Testis (tissue), 3 donors: ENCODE results near the gene DPYSL3. TPM values are rescaled to one million over a fixed set of nuclear protein-coding genes. Genes with fewer than 3 reads are reported as not detected.

ENCODE experiments used
- DNase-seq: peaks from one replicate; pipeline ENCODE4 v3.0.0-alpha.2; 2019
- H3K27ac ChIP-seq, 2 donors: fragments of 200-600 bp; sonication (generic); one replicate each; pipeline ENCODE4 v1.5.1; 2019
- H3K27me3 ChIP-seq: fragments of 200-600 bp; sonication (generic); one replicate; pipeline ENCODE4 v1.5.1; 2019
- H3K36me3 ChIP-seq: fragments of 200-600 bp; sonication (generic); one replicate; pipeline ENCODE4 v1.5.1; 2017; ENCODE audit warnings: low read depth; ENCODE audit errors: missing control alignments
- H3K4me1 ChIP-seq: fragments of 200-600 bp; sonication (generic); one replicate; pipeline ENCODE4 v1.5.1; 2019
- H3K4me3 ChIP-seq, 2 donors: fragments of 200-600 bp; sonication (generic); one replicate each; pipeline ENCODE4 v1.5.1; 2017 to 2019
- H3K9me3 ChIP-seq: fragments of 200-600 bp; sonication (generic); one replicate; pipeline ENCODE4 v1.5.1; 2017
- CTCF ChIP-seq, 3 experiments: fragments of 450-650 bp in 2 of 3; fragments of 200-600 bp in 1 of 3; sonication (generic) in 1 of 3; IDR thresholded peaks; one replicate each; pipeline ENCODE4 v1.5.1; 2016 to 2019; ENCODE audit warnings: antibody characterized with exemption in 3 of 3, mild to moderate bottlenecking in 2 of 3, moderate library complexity in 1 of 3
- POLR2A ChIP-seq: fragments of 450-650 bp; IDR thresholded peaks from one replicate; pipeline ENCODE4 v1.6.1; 2017; ENCODE audit warnings: antibody characterized with exemption, mild to moderate bottlenecking, moderate library complexity
- WGBS, 2 donors: methylation state at CpG; one replicate each; pipeline ENCODE4 v1.1.5; 2018; 5-methylcytosine and 5-hydroxymethylcytosine counted together
- intact Hi-C: fragments of 100-400 bp; cut with DNase I; formaldehyde crosslinking; loops from one replicate; pipeline ENCODE4 v1.15.1; 2023; ENCODE audit warnings: low total_unique reads
- polyA plus RNA-seq: library from polyadenylated mRNA; stranded (reverse); fragments of 350-450 nt; fragmentation: Illumina TruSeq; extraction: RNeasy Lipid Tissue Mini Kit (QIAGEN cat#74804); gene quantifications from one replicate; pipeline ENCODE4 v1.2.3, GENCODE V29; 2014; ENCODE audit warnings: low read depth, low replicate concordance; ENCODE audit not compliant: insufficient read depth
- total RNA-seq, 2 donors: library from RNA; depleted of rRNA; stranded (reverse); fragments of >200 nt; gene quantifications; one replicate each; pipeline ENCODE4 v1.2.3, GENCODE V29; 2016

Gene DPYSL3
- total and polyA plus RNA-seq, 3 donors from 2014 or later, result 42.5 to 71.6 (median 68.9) TPM

GRCh38 chr5:147448766-147449165, 61.1 kb downstream of the DPYSL3 start:
- TF ChIP-seq POLR2A, result no peak
- TF ChIP-seq CTCF (IDR thresholded peaks at IDR 0.05), result no peak
- Histone ChIP-seq H3K36me3 (no peaks in the 10 kb centered on the region), H3K4me1 (peaks cover 6% of the 10 kb centered on the region), H3K27me3 (no peaks in the 10 kb centered on the region), H3K27ac (peak overlapping the region in 1 of 2 donors; percentile 76), H3K4me3 (no peak overlapping the region), H3K9me3 (no peaks in the 10 kb centered on the region)
- no peak for DNase-seq
- WGBS, 2 donors, result 80 to 82% methylated on average over 1 of the region's 1 CpG
- intact Hi-C loops, result no loop called here

GRCh38 chr5:147446523-147446922, 63.3 kb downstream of the DPYSL3 start:
- intact Hi-C loops, result no loop called here
- no peaks in the 10 kb centered on the region for H3K27me3 ChIP-seq
- TF ChIP-seq POLR2A (no peak), CTCF (IDR thresholded peaks at IDR 0.05) (no peak)
- 60 to 73% methylated on average over 2 of the region's 2 CpGs for WGBS, 2 donors
- H3K4me1 ChIP-seq, result peaks cover 6% of the 10 kb centered on the region
- no peaks in the 10 kb centered on the region for H3K36me3 ChIP-seq
- peak overlapping the region; percentile 1 to 76 for H3K27ac ChIP-seq
- no peaks in the 10 kb centered on the region for H3K9me3 ChIP-seq
- no peak overlapping the region for H3K4me3 ChIP-seq
- peak; percentile 68 for DNase-seq

DNA sequence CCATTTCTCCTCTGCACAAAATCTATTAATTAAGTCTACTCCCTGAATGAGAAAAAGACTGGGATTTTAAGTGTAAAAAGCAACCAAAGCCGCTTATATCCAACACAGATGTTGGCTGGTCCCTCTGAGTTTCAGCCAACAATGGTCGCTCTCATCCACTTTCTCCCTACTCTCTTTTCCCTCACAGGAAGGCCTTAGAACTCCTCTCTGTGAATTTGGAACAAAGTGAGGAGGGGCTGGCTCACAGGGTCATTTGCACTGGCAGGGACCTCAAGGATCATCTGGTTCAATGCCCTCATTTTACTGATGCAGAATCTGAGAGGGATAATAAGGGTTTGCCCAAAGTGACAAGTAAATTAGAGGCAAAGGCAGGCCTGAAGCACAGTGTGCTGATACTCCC, 64.0 kb downstream of the DPYSL3 start:
- H3K9me3 ChIP-seq, result no peaks in the 10 kb centered on the region
- H3K4me1 ChIP-seq, result peaks cover 6% of the 10 kb centered on the region
- intact Hi-C loops, result no loop called here
- no peak overlapping the region for H3K4me3 ChIP-seq
- DNase-seq, result no peak
- TF ChIP-seq POLR2A, result no peak
- WGBS, 2 donors, result 63 to 66% methylated on average over 2 of the region's 2 CpGs
- H3K36me3 ChIP-seq, result no peaks in the 10 kb centered on the region
- H3K27me3 ChIP-seq, result no peaks in the 10 kb centered on the region
- H3K27ac ChIP-seq, result peak overlapping the region; percentile 1 to 76

- no peaks in the 10 kb centered on the region for H3K36me3 ChIP-seq
- intact Hi-C loops, result no loop called here
- TF ChIP-seq POLR2A, result no peak
- TF ChIP-seq CTCF (IDR thresholded peaks at IDR 0.05), result no peak
- H3K4me1 ChIP-seq, result peaks cover 6% of the 10 kb centered on the region
- H3K27ac ChIP-seq, result peak overlapping the region; percentile 1 to 76
- H3K4me3 ChIP-seq, result no peak overlapping the region
- no peaks in the 10 kb centered on the region for H3K9me3 ChIP-seq
- no peak for DNase-seq
- H3K27me3 ChIP-seq, result no peaks in the 10 kb centered on the region
Observed at GRCh38 chr5:147445090-147445489, 64.8 kb downstream of the DPYSL3 start.

DNA sequence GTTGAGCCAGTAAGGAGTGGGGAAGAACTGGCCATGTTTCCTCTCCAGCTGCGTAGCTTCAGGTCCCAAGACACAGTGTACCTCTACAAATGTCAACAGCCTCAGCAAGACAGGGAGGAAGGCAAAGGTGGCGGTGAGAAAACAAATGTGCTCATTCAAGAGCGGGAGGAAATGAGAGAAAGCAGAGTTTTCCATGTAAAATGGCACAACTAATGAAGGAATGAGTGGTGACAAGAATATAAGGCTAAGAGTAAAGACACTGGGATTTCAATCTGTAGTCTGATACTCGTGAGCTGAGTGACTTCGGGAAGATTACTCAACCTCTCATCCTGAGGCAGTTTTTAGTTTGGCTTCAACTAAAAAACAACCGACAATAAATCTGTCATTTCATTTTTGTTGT, 67.6 kb downstream of the DPYSL3 start:
- intact Hi-C loops, result no loop called here
- no peaks in the 10 kb centered on the region for H3K36me3 ChIP-seq
- H3K27me3 ChIP-seq, result no peaks in the 10 kb centered on the region
- peaks cover 9% of the 10 kb centered on the region for H3K4me1 ChIP-seq
- H3K4me3 ChIP-seq, result no peak overlapping the region
- no peaks in the 10 kb centered on the region for H3K9me3 ChIP-seq
- no peak for TF ChIP-seq POLR2A
- no peak overlapping the region for H3K27ac ChIP-seq
- no peak for DNase-seq
- WGBS, 2 donors, result 73 to 80% methylated on average over 6 of the region's 6 CpGs

DNA sequence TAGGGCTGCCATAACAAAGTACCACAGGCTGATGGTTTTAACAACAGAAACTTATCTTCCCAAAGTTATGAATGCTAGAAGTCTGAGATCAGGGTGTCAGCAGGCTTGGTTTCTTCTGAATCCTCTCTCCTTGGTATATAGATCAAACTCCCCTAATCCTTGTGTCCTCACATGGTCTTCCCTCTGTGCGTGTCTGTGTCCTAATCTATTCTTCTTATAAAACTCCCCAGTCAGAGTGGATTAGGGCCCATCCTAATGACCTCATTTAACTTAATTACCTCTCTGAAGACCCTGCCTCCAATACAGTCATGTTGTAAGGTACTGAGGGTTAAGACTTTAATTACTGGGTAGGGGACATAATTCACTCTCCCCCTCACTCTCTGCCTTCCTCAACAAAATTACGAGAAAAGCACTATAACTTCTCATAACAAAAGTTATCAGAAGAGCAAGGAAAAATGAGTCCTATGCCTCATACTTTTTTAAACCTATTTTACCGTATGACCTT, 68.6 kb downstream of the DPYSL3 start:
- H3K4me1 ChIP-seq, result peaks cover 9% of the 10 kb centered on the region
- no peaks in the 10 kb centered on the region for H3K9me3 ChIP-seq
- no peaks in the 10 kb centered on the region for H3K27me3 ChIP-seq
- WGBS, 2 donors, result 90% methylated on average over 3 of the region's 3 CpGs
- H3K36me3 ChIP-seq, result no peaks in the 10 kb centered on the region
- H3K27ac ChIP-seq, result peak overlapping the region in 1 of 2 donors; percentile 43
- DNase-seq, result no peak
- no peak for TF ChIP-seq POLR2A
- TF ChIP-seq CTCF (IDR thresholded peaks at IDR 0.05), result no peak
- H3K4me3 ChIP-seq, result no peak overlapping the region
- intact Hi-C loops, result no loop called here
